Fibroblast of the conjunctiva (primary cell): ENCODE measurements around the gene SMAD1.
"Not testable (repeated sequence)": the region's sequence is repeated elsewhere in the genome, so short reads cannot be mapped to it uniquely, and the experiment has no call there.

Experiments
- DNase-seq: peaks from one replicate; pipeline ENCODE4 v3.0.0-alpha.2; 2010; ENCODE audit warnings: low read depth

SMAD1 gene

DNA sequence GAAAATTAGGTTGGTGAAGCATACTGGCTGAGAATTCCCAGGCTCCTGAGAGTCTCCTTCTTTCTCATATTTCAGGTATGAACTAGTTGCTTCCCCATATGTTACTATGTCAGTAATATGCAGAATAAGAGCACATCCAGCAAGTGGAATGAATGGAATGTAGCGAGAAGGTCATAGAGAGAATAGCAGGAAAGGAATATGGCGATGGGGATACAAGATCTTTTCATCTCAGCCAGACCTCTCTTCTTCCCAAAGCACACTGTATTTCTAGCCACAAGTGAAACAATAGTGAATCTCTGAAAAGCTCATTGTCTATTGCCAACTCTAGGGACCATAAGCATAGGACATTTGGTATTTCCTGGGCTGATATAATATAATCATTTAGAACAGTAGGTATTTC lies 82.9 kb downstream of the SMAD1 start:
- DNase-seq = no peak

DNA sequence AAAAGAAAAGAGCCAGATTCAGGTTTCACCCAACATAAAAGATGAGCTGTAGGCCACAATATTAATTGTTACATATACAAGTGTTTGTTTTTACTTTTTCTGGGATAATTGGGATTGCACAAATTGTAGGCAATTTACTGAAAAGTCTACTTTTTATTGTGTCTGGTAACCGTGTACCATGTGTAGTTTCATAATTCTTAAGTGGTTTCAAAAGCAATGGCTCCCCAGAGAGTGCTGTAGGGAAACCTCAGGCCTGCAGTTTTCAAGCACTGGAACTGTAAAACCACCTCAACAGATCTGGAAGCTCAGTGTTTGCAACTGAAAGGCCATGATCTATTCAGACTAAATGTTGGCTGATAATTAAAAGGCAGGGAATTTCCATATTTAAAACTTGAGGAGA lies 83.7 kb downstream of the SMAD1 start:
- no peak for DNase-seq

DNA sequence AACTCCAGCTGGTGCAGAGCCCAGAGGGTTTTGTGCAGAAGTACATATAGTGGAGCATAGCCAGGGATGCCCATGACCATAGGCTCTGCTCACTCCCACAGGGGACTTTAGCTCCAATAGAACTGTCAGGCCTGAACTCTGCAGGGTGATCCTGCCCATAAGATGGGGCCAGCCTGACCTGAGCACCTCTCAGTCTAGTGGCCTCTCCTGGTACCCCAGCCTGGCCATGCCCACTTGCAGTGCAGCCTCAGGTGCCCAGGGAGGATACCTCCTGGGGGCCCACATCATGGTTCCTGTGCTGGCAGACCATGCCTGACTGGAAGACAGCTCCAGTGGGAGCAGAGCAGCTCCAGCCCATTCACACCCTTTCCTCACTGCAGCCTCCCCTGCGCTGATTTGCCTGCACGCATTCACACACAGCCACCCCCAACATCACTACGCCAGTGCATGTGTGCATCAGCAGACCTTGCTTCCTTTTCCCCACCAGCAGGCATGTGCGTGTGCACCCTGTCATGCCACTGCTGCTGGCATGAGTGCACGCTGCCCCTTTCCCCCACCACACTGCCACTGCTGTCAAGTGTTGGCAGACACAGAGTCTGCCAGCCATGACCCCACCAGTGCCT lies 84.5 kb downstream of the SMAD1 start:
- DNase-seq = no peak

DNA sequence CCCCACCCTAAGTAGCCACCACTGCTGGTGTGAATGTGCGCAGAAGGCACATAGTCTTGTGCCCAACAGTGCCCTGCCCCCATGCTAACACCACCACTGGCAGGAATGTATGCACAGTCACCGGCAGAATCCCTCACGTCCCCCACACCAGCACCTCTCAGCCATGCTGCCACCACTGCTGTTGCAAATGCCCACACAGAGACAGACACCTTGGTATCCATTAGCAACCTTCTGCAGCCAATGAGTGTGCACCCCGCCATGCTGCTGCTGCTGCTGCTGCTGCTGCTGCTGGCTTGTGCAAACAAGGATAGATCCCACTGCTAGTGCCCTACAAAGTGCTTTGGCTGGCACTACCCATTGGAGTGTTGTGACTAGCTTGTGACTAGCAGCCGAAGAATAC lies 85.1 kb downstream of the SMAD1 start:
- no peak for DNase-seq

DNA sequence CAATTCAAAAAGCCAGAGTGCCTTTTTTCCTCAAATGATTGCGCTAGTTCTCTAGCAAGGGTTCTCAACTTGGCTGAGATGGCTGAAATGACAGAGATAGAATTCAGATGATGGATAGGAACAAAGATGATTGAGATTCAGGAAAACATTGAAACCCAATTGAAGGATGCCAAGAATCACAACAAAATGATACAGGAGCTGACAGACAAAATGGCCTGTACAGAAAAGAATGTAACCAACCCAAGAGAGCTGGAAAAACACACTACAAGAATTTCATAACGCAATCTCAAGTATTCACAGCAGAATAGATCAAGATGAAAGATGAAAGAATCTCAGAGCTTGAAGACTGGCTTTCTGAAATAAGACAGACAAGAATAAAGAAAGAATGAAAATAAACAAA lies 85.9 kb downstream of the SMAD1 start:
- DNase-seq = no peak

DNA sequence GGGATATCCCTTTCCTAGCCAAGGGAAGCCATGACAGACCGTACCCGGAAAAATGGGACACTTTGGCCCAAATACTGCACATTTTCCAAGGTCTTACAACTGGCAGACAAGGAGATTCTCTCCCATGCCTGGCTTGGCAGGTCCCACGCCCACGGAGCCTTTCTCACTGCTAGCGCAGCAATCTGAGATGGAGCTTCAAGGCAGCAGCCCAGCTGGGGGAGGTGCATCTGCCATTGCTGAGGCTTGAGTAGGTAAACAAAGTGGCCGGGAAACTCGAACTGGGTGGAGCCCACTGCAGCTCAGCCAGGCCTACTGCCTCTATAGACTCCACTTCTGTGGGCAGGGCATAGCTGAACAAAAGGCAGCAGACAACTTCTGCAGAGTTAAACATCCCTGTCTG lies 92.9 kb downstream of the SMAD1 start:
- DNase-seq = not testable (repeated sequence)

DNA sequence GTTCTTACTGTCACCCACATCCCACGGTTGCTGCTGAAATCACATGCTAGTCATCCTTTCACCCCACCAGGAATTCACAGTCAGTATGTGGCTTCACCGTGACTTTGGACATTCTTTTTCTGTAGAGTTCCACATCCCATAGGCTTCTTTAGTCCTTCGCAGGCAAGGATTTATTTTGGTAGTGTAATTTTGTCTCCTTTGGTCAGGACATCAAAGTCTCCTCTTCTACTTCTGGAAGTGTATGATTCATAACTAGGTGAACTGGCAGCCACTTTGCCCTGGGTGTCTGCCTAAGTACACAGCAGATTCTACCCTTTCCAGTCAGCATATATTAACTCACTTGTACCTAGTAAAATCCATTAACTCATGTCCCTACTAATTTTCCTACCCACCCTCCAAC lies 99.3 kb downstream of the SMAD1 start:
- no peak for DNase-seq

DNA sequence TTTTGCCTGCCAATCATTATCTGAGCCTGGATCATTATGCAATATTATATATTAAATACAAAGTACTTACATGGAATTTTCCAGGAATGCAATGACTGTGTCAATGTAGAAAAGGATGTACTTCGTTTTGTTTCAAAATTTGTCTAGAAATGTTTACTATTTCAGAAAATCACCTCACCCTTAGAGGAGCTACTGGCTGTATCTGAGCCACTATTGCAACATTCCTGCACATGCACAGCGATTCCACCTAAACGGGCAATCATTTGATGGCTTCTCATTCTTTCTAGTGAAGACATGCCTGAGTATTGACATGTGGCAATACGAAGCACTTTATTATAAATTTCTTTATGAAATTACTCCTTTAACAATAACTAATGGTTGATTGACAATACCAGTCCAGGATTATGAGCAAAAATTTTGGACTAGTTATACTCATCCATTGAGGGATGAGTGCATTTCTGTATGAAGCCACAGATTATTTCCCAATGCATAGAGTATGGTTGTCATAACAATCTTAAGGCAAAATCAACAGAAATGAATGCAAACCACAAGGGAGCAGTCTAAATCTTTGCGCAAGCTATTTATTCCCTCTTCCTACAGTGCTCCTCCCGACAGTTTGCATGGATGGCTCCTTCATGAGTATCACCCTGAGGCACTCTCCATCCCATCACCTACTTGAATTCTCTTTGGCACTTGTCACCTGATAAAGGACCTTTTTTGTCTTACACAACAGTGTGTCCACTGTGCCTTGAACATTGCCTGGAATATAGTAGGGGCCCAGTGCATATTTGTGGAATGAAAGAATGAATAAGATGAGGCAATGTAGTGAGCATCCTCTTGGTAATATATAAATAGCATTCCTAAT lies 101.8 kb downstream of the SMAD1 start:
- no peak for DNase-seq

DNA sequence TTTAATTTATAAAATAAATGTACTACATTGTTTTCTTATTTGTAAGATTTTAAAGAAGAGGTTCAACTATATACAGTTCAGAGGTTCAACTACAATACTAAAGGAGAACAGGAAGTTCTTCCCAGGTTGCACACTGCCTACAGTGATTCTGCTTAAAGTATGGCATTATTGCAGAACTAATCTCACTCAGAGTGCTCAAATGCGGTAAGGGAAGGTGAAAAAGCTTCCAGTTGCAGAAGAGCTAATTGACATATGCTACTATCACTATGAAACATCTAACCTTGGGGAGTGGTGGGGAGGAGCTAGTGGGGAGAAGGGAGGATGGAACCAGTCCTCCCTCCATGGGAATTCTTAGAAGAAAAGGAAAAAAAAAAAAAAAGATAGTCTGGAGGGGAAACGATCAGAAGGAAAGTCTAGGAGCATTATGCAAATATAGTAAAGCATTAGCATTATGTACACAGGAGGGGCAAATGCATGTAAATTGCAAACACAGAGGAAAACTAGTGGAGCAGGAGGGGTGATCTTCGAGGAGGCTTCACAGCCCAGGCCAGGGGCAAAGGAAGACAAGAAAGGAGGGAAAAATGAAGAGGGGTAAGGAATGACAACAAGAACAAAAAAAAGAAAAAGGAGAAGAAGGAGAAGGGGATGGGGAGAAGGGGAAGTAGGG lies 105.6 kb downstream of the SMAD1 start:
- no peak for DNase-seq

DNA sequence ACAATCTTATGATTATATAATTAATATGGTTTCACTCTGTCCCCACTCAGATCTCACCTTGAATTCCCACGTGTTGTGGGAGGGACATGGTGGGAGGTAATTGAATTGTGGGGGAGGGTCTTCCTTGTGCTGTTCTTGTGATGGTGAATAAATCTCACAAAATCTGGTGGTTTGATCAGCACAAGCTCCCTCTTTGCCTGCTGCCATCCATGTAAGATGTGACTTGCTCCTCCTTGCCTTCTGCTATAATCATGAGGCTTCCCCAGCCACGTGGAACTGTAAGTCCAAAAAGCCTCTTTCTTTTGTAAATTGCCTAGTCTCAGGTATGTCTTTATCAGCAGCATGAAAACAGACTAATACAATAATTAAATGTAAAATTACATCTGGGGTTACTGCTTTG lies 107.7 kb downstream of the SMAD1 start:
- not testable (repeated sequence) for DNase-seq

DNA sequence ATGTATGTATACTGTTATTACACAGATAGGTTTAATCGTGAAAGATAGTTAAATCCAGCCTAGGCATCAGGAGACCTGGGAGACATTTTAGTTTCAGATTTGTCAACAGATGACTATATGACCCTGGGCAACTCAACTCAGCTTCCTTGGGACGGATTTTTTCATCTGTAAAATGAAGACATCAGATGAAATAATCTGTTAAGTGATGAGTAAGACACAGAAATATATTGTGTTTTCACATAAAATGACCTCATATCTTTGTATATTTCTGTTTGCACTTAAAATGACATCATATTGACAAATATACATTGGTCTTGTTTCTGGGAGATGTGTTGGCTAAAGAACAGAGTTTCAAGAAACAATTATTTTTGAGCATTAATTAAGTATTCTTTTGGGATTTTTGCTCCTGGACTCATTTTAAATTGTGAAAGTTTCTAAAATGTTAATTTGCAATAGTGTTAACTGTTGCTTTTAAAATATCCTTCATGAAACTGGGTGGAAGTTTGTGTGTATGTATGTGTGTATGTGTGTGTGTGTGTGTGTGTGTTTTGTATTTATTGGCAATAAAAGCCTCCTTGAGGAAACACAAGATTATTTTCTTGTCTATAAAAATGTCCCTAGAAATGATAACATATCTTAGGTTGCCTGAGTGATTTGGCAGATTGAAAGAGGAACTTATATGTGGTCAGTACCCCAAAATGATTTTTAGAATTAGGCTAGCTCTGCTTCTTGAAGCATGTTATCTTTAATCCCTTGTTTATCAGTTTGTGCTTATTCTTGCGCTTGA lies 108.5 kb downstream of the SMAD1 start:
- DNase-seq = no peak

DNA sequence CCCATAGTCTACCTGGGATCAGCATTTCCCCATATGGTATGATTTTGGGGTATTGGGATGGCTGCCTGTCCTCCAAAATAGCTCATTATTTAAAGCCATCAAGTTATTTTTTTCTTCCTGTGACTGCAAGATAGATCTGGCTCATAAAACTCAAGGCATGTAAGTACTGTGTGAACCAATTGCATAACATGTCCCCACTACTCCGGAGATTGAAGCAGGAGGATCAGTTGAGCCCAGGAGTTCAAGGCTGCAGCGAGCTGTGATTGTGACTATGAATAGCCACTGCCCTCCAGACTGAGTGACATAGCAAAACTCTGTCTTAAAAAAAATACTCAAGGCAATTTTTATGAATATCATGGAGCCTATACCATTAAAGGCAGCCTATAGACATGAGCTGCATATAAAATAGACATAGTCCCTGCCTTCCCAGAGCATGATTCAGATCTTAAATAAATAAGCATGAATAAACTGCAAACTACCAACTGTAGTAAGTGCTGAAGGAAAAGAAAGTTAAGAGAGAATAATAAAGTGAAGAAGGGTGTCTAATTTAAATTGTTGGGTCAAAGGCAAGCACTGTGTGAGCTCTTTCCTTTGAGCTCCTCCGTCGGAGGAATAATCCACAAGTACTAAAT lies 120.6 kb downstream of the SMAD1 start:
- DNase-seq = no peak

DNA sequence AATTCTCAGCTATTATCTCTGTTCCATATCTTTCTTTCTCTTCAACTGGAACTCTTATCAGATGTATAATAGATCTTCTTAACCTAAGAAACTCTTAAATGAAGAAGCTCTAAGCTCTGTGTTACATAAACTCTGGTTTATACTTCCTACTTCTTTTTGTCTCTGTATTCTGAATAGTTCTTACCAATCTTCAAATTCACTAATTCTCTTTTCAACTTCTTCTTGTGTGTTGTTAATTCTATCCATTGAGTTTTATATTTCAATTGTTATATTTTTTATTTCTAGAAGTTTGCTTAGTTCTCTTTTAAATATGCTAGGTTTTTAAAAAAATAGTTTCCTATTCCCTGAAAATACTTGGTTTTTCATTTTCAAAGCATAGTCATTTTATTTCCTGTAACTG lies 124.3 kb downstream of the SMAD1 start:
- no peak for DNase-seq
